Thyroid gland (tissue), 4 donors: Measurements from ENCODE around the gene NOX4.
"Not testable (repeated sequence)": the region's sequence is repeated elsewhere in the genome, so short reads cannot be mapped to it uniquely, and the experiment has no call there.

Experiments used
- CTCF ChIP-seq, 6 experiments: fragments of 200-600 bp in 3 of 6; fragments of 450-650 bp in 3 of 6; sonication (generic) in 3 of 6; IDR thresholded peaks; one replicate each; pipeline ENCODE4 v1.5.1; 2016 to 2019; ENCODE audit warnings: antibody characterized with exemption in 6 of 6, mild to moderate bottlenecking in 2 of 6, inconsistent platforms in 1 of 6, moderate library complexity in 1 of 6
- POLR2A ChIP-seq, 2 donors: fragments of 450-650 bp; IDR thresholded peaks; one replicate each; pipeline ENCODE4 v1.6.1; 2017; ENCODE audit warnings: antibody characterized with exemption in 2 of 2, mild to moderate bottlenecking in 2 of 2, moderate library complexity in 1 of 2

DNA sequence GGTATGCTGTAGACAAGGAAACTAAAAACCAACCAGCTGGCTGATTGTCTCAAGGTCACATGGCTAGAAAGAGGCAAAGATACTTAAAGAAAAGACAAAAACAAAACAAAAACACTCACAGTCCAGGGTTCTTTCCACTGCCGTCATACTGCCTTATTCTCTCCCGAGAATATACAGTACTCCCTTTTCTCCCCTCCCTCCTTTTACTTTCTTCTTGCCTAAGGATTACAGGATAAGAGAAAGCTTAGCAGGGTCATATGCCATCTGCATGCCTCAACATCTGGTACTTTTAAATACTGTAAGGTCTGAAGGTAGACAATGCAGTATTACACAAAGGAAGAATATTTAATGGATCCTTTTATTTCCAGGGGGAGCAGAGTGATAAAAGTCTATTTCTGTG, 126.3 kb downstream of the NOX4 start:
- not testable (repeated sequence) for TF ChIP-seq CTCF, POLR2A (IDR thresholded peaks at IDR 0.05)
